ENCODE data around the gene DHX40.
A peak's percentile ranks its signal among the peaks of the same experiment; 100 is the strongest.
"Not testable (repeated sequence)": the region's sequence is repeated elsewhere in the genome, so short reads cannot be mapped to it uniquely, and the experiment has no call there.

Gene DHX40

DNA sequence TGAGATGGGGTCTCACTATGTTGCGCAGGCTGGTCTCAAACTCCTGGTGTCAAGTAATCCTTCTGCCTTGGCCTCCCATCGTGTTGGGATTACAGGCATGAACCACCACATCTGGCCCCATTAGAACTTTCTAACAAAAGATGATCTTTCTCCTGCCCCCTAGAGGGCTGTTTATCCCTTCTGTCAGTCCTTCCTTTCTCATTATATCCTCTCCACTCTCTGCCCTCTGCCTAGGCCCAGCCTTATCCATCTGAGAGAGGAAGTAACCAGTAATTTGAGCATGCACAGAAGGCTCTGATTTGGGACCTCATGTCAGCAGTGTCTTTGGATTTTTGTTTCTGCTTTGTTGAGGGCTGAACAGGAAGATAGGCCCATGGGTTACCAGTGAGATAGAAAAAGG, 4.4 kb upstream of the DHX40 start:
- peak; percentile 49 for DNase-seq (ENCODE audit: low spot score)

DNA sequence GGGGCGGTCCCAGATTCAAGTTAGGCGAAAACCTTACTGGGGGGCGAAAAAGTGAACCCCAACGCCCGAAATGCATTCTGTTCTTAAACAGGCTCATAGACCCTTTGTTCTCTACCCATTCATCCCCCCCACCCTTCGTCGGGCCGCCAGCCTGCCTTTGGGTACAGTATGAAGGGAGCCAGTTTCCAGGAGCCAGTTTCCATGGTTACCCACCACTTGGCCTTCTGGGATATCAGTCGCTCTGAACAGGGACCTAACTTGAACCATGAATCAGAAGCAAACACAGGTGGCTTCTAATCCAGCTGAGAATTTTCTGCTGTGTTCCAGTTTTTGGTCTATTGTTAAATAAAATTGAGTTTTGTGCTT, 532 bp downstream of the DHX40 start:
- DNase-seq (ENCODE audit: low spot score) = peak; percentile 87

GRCh38 chr17:59569151-59569550, 3.7 kb downstream of the DHX40 start:
- DNase-seq (ENCODE audit: low spot score) = not testable (repeated sequence)

DNA sequence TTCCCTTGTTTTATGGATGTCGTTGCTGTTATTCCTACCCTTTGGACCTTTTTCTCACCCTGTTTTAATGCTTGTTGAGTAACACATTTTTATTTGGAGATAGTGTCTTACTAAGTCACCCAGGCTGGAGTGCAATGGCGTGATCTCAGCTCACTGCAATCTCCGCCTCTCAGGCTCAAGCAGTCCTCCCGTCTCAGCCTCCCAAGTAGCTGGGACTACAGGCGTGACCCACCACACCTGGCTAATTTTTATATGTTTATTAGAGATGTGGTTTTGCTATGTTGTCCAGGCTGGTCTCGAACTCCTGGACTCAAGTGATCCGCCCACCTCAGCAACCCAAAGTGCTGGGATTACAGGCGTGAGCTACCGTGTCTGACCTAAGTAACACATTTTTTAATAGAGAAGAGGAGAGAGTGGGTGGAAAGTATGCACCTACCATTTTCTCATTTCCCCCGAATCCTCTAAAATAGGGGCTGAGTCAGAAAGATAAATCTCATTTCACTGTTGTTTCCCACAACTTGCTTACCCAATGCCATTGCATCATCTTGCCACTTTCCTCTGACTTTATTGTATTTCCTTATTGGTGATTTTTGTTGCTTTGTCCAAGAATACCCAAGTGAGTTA, 7.0 kb downstream of the DHX40 start:
- no peak for DNase-seq (ENCODE audit: low spot score)

GRCh38 chr17:59584168-59584567, 18.8 kb downstream of the DHX40 start:
- DNase-seq (ENCODE audit: low spot score) = not testable (repeated sequence)

DNA sequence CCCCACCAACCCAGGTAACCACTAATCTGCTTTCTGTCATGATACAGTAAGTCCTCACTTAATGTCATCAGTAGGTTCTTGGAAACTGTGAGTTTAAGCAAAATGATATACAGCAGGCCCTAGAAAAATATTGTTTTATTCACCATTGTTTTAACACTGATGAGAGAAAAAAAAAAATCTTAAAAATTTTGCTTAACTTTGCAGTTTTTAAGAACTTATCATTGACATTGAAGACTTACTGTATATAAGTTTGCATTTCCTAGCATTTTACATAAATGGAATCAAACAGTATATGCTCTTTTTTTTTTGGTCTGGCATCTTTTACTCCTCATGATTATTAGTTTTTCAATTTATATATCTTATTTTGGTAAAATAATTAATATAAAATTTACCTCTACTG, 34.8 kb downstream of the DHX40 start:
- DNase-seq (ENCODE audit: low spot score) = no peak

DNA sequence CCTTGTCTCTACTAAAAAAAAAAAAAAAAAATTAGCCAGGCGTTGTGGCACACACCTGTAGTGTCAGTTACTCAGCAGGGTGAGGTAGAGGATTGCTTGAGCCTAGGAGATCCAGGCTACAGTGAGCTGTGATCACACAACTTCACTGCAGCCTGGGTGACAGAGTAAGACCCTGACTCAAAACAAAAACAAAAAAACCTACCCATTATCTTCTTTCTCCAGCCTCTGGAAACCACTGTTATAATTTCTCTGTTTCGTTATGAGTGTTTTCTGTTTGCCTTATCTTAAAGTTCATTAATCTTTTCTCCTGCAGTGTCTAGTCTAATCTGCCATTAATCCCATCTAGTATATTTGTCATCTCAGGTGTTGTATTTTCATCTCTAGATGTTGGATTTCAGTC, 35.7 kb downstream of the DHX40 start:
- no peak for DNase-seq (ENCODE audit: low spot score)

DNA sequence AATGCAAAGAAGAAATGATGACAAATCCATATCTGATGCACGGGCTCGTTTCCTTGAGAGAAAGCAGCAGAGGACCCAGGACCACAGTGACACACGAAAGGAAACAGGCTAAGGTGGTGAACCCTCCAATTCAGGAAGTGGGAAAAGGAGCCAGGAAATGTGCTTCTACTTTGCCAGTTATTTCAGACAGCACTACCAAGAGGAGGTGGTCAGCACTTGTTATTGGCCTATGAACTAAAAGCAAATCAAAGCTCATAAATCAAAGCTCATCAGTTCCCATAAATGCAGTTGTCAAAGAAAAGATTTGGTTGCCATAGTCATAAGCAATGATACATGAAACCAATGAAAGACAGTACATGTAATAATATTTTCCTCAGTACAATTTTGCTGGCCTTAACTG, 41.7 kb downstream of the DHX40 start:
- DNase-seq (ENCODE audit: low spot score) = no peak

GRCh38 chr17:59607817-59608403, 42.5 kb downstream of the DHX40 start:
- DNase-seq (ENCODE audit: low spot score) = no peak

DNA sequence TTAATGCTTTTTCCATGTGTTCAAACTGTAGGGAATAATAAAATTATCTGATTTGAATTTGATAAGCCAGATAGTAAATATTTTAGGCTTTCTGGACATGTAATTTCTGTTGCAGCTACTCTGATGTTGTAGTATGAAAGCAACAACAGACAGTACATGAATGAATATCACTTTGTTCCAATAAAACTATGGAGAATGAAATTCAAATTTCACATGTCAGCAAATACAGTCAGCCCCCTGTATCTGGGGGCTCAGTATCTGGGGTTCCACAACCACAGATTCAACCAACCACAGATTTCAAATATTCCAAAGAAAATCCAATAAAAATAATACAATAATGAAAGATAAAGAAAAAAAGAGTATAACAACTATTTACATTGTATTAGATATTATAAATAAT, 46.1 kb downstream of the DHX40 start:
- no peak for DNase-seq (ENCODE audit: low spot score)

GRCh38 chr17:59616253-59616920, 51.0 kb downstream of the DHX40 start:
- DNase-seq (ENCODE audit: low spot score) = no peak

DNA sequence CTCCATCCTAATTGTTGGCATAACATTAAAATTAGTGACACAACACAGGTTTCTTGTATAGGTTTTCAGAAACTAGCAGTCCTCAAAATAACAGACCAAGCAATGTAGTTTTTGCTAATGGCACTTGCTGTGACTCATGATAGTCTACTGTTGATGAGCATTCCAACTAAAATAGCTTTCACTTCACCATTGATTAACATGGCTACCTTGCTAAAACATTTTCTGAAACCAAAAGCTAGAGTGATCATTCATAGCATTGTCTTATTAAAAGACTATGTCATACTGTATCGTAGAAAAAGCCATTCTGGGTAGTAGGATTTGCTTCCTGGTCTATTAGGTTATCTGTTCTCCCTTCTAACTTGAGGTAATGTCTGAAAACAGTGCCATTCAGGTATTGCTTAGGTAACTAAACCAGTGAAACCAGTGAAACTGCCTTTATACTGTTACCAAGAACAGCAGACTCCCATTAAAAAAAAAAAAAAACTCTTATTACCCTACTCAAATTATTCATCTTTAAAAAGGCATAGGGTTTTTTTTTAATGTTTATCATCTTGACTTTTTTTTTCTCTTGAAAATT, 51.8 kb downstream of the DHX40 start:
- no peak for DNase-seq (ENCODE audit: low spot score)

- DNase-seq (ENCODE audit: low spot score) = peak; percentile 71
Measured at GRCh38 chr17:59619035-59619297, 53.6 kb downstream of the DHX40 start.

DNA sequence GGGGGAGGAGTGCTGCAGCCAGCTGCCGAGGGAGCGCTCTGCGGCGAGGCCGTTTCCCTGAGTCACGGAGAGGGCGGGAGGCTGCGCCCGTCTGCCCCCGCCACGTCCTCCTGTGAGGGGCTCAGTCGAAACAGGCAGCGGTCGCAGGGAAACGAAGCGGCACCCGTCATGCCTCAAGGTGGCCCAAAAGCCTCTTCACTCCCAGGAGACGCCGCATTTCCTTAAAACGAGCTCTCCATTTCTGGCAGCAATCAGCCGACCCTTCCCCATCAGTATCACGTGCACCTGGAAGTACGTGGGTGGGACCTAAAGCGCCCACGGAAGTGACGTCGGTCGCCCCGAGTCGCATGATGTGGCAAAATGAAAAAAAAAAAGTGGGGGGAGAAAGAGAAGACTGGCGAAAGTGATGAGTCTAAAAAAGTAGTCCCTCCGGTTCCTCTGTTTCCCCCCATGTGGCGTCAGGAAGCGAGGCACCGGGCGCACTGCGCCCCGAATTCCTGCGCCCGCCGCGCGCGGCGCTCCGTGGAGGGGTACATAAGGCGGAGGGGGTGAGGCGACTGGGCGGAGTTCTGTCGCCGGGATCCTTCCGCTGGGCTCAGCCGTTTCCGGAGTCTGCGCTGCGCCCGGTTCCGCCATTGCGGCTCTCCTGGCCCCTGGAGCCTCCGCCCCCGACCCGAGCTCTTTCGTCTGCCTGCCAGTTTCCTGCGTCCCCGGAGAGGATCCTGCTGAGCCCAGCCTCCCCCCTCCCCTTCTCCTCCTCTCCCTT, 54.1 kb downstream of the DHX40 start, which contains the start of gene CLTC:
CLTC (plus strand) TSS at position 598 of the 766 bp plus-strand sequence. CDS start 237 bp downstream, outside the sequence.
- peak; percentile 84 for DNase-seq (ENCODE audit: low spot score)

DNA sequence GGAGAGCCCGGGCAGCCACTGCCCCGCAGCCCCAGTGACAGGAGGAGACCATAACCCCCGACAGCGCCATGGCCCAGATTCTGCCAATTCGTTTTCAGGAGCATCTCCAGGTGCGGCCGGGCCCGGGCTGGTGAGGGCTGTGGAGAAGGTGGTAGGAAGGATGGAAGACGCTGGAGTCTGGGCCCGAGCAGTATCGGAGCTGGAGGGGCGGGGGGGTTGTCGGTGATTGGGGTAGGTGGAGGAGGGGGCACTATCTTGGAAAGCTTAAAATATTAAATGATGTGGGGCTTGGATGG, 54.6 kb downstream of the DHX40 start:
- DNase-seq (ENCODE audit: low spot score) = no peak

DNA sequence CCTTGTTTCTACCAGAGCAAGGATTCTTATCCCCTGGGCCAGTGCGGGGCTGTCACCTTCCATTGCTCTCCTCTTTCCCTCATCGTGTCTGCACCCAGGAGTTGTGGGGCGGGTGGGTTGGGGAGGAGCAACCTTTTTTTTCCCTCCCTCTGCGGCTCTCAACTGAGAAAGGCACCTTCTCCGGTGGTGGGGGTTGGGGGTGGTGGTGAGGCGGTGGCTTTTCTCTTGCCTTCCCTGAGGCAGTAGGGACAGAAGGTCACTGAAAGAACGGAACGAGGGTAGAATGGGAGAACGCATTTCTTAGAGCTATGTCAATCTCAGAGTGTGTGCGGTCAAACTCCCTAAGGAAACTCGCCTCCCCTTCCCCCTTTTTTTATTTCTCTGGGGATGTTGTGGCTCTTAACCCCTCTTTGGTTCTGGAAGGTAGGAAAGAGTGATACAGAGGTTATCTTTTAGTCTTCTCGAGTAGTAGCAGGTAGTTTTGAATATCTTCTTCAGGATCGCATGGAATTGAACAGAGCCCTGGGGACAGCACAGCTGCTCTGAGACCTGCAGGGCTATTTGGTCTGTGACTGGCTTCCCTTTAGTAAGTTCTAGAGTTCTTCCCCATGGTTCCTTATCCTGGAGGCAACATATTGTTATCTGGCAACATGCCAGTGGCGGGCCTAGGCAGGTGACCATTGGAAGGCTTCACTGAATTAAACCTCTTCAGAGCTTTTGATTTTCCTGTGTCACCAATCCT, 55.3 kb downstream of the DHX40 start:
- DNase-seq (ENCODE audit: low spot score) = peak; percentile 47

DNA sequence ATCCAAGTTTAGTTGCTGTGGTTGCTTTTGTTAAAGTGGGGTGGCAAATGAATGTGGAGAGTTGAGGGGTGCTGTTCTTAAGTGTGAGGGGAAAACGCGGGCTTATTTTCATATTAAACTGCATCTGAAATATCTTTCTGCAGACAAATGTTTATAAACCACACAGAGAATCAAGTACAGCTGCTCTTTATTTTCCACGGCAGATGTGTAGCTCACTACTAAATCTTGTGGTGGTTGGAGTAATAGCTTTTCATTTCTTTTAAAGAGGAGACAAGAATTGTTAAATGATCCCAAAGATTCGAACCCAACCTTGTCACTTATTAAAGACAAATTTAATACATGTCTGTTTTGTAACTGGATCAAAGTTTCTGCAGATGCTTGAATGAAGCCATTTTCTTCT, 56.4 kb downstream of the DHX40 start:
- no peak for DNase-seq (ENCODE audit: low spot score)

DNA sequence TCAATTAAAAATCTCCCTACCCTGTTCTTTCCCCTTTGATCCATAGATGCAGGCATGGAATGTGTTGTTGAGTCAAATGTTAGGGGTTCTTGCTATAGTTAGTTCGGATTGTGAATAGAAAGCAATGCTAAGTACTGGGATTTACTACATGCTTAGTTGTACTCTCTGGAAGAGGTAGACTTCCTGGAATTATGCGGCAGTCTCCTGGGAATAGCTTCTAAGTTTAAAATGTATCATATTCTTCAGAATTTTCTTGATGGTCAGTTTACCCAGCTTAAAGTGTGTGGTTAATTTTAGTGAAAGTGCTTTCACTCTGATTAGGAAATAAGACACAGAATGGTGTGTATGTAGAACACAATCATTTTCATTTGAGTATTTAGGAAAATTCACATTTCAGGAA, 57.7 kb downstream of the DHX40 start:
- no peak for DNase-seq (ENCODE audit: low spot score)

DNA sequence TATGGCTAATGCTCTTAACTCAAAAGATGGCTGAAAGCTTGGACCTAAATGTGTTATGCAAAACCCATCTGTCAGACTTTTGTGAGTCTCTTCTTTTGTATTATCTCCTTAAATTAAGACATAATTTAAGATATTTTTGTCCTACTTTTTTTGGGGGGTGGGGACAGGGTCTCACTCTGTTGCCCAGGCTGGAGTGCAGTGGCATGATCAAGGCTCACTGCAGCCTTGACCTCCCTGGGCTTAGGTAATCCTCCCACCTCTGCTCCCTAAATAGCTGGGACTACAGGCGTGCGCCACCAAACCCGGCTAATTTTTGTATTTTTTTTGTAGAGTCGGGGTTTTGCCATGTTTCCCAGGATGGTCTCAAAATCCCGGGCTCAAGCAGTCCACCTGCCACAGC, 61.3 kb downstream of the DHX40 start:
- DNase-seq (ENCODE audit: low spot score) = no peak

DNA sequence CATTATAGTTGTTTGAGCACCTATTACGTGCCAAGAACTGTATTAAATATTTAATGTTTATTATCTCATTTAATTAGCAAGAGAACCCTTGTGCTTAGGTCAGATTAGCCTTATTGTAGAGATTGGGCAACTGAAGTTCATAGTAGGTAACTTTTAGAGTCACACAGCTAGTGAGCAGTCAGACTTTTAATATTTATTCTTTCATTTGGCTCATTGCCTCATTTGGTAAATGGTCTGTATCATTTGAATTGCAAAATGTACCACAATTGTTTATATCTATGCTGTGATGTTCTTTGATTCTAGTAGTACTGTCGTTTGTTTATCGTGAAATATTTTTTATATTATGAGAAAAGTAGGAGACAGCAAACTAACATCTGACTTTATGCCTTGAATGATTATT, 61.9 kb downstream of the DHX40 start:
- no peak for DNase-seq (ENCODE audit: low spot score)

DNA sequence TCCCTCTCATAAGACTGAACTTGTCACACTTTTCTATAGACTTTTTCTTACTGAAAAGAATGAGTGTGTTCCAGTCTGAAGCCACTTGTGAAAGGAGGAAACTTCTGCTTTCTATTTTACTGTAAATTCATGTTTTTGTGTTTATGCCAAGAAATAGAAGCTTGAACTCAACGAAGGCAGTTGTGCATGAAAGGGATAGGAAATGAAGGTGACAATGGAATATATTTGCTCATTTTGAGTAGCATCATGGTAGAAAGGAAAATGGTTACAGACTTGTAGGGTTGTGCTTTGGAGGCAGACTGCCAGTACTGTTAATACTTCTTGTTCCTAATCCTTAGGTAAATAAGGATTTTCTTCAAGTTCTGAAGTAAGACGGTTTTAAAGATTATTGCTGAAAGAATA, 62.4 kb downstream of the DHX40 start:
- no peak for DNase-seq (ENCODE audit: low spot score)

- no peak for DNase-seq (ENCODE audit: low spot score)
Measured at GRCh38 chr17:59629174-59629573, 63.8 kb downstream of the DHX40 start.

Measured in HuH-7.5 (cell line).